Neural progenitor cell (in vitro differentiated cells): Measurements from ENCODE around the gene DPF3. TPM values are rescaled to one million over a fixed set of nuclear protein-coding genes. Genes with fewer than 3 reads are reported as not detected.

Experiments used
- DNase-seq: peaks from one replicate; pipeline ENCODE4 v3.0.0-alpha.2; 2016; ENCODE audit warnings: low spot score
- H2AFZ ChIP-seq: fragments of 200-600 bp; sonication (generic); replicated peaks from 2 replicates; pipeline ENCODE4 v1.6.1; 2016; ENCODE audit warnings: antibody characterized with exemption
- H3F3A ChIP-seq: fragments of 200-600 bp; sonication (generic); 2 replicates; pipeline ENCODE4 v1.6.1; 2016; ENCODE audit warnings: antibody characterized with exemption, low read depth
- H3K27ac ChIP-seq: fragments of 200-600 bp; sonication (generic); 2 replicates; pipeline ENCODE4 v1.5.1; 2016; ENCODE audit warnings: mild to moderate bottlenecking
- H3K27me3 ChIP-seq: fragments of 200-600 bp; sonication (generic); 2 replicates; pipeline ENCODE4 v1.6.1; 2016; ENCODE audit warnings: mild to moderate bottlenecking, moderate library complexity
- H3K36me3 ChIP-seq: fragments of 200-600 bp; sonication (generic); 2 replicates; pipeline ENCODE4 v1.5.1; 2016
- H3K4me1 ChIP-seq: fragments of 200-600 bp; sonication (generic); 2 replicates; pipeline ENCODE4 v1.6.1; 2016; ENCODE audit warnings: mixed run types
- H3K4me2 ChIP-seq: fragments of 200-600 bp; sonication (generic); 2 replicates; pipeline ENCODE4 v1.6.1; 2016
- H3K4me3 ChIP-seq: fragments of 200-600 bp; sonication (generic); 2 replicates; pipeline ENCODE4 v1.5.1; 2016
- H3K79me2 ChIP-seq: fragments of 200-600 bp; sonication (generic); 2 replicates; pipeline ENCODE4 v1.6.1; 2016; ENCODE audit warnings: low read depth
- H3K9ac ChIP-seq: fragments of 200-600 bp; sonication (generic); 2 replicates; pipeline ENCODE4 v1.6.1; 2016
- H3K9me3 ChIP-seq: fragments of 200-600 bp; sonication (generic); 2 replicates; pipeline ENCODE4 v1.5.1; 2016; ENCODE audit warnings: low read depth
- H4K20me1 ChIP-seq: fragments of 200-600 bp; sonication (generic); 2 replicates; pipeline ENCODE4 v1.6.1; 2016; ENCODE audit warnings: low read depth
- H3K27ac Mint-ChIP-seq: 3 replicates; pipeline ENCODE4 v1.8.0; 2021; ENCODE audit warnings: mixed read lengths
- H3K27me3 Mint-ChIP-seq: 2 replicates; pipeline ENCODE4 v1.8.0; 2022; ENCODE audit warnings: low read depth, mild to moderate bottlenecking, inconsistent platforms, moderate library complexity, mixed read lengths; ENCODE audit not compliant: insufficient read depth
- H3K36me3 Mint-ChIP-seq: 3 replicates; pipeline ENCODE4 v1.8.0; 2021; ENCODE audit warnings: mixed read lengths
- H3K4me1 Mint-ChIP-seq: 3 replicates; pipeline ENCODE4 v1.8.0; 2021; ENCODE audit warnings: mixed read lengths
- H3K4me3 Mint-ChIP-seq: 3 replicates; pipeline ENCODE4 v1.8.0; 2021; ENCODE audit warnings: mild to moderate bottlenecking, moderate library complexity, mixed read lengths
- H3K9me3 Mint-ChIP-seq: 3 replicates; pipeline ENCODE4 v1.8.0; 2020; ENCODE audit warnings: mixed read lengths
- EZH2 ChIP-seq: fragments of 200-600 bp; sonication (generic); IDR thresholded peaks from 2 replicates; pipeline ENCODE4 v1.6.1; 2017; ENCODE audit warnings: antibody characterized with exemption, mild to moderate bottlenecking, moderate library complexity
- EZH2phosphoT487 ChIP-seq: fragments of 200-600 bp; sonication (generic); IDR thresholded peaks from 2 replicates; pipeline ENCODE4 v1.6.1; 2017; ENCODE audit warnings: antibody characterized with exemption
- total RNA-seq: library from RNA; depleted of rRNA; stranded (reverse); fragments of >200 nt; gene quantifications from 2 replicates; pipeline ENCODE4 v1.2.3, GENCODE V29; 2015; ENCODE audit warnings: low replicate concordance
- TF ChIP-seq, protein P1 (sequence below): fragments of 200-600 bp; sonication (generic); IDR thresholded peaks from 2 replicates; pipeline ENCODE4 v1.5.1; 2017; ENCODE audit warnings: antibody characterized with exemption, mild to moderate bottlenecking

DPF3 gene
- total RNA-seq, 1 donor from 2014 or later, result not detected

DNA sequence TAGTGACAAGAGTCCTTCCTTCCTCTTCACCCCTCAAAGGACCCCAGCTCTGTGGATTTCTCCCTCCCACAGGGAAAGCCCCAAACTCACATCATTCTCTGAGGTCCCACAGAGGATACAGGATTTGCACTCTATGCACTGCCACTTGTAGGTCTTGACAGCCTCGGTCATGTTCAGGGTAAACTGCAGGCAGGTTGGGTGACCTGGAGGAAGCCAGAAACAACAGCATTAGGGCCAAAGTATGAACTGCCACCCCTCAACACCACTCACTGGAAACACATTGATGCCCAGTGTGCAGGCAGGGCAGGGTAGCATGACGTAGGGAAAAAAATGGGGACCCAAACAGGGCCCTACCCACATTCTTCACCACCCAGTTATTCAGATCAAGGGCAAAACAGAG lies 264.4 kb downstream of the DPF3 start:
- no peaks in the 10 kb centered on the region for H3K4me1 Mint-ChIP-seq
- Histone ChIP-seq H4K20me1 (no peaks in the 10 kb centered on the region), H3K4me1 (no peaks in the 10 kb centered on the region), H3K27me3 (no peaks in the 10 kb centered on the region), H3K4me2 (no peak overlapping the region), H3K79me2 (no peaks in the 10 kb centered on the region), H3K9ac (no peak overlapping the region), H3K9me3 (no peaks in the 10 kb centered on the region), H3K36me3 (peaks cover 3% of the 10 kb centered on the region), H2AFZ (no peak overlapping the region), H3K27ac (no peak overlapping the region), H3K4me3 (no peak overlapping the region), H3F3A (no peaks in the 10 kb centered on the region)
- no peak overlapping the region for H3K27ac Mint-ChIP-seq
- H3K36me3 Mint-ChIP-seq, result no peaks in the 10 kb centered on the region
- no peak for DNase-seq
- peaks cover 9% of the 10 kb centered on the region for H3K27me3 Mint-ChIP-seq
- TF ChIP-seq, protein P1, sequence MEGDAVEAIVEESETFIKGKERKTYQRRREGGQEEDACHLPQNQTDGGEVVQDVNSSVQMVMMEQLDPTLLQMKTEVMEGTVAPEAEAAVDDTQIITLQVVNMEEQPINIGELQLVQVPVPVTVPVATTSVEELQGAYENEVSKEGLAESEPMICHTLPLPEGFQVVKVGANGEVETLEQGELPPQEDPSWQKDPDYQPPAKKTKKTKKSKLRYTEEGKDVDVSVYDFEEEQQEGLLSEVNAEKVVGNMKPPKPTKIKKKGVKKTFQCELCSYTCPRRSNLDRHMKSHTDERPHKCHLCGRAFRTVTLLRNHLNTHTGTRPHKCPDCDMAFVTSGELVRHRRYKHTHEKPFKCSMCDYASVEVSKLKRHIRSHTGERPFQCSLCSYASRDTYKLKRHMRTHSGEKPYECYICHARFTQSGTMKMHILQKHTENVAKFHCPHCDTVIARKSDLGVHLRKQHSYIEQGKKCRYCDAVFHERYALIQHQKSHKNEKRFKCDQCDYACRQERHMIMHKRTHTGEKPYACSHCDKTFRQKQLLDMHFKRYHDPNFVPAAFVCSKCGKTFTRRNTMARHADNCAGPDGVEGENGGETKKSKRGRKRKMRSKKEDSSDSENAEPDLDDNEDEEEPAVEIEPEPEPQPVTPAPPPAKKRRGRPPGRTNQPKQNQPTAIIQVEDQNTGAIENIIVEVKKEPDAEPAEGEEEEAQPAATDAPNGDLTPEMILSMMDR, result no peak
- TF ChIP-seq EZH2phosphoT487 (no peak), EZH2 (no peak)
- H3K9me3 Mint-ChIP-seq, result peaks cover 6% of the 10 kb centered on the region
- no peak overlapping the region for H3K4me3 Mint-ChIP-seq

DNA sequence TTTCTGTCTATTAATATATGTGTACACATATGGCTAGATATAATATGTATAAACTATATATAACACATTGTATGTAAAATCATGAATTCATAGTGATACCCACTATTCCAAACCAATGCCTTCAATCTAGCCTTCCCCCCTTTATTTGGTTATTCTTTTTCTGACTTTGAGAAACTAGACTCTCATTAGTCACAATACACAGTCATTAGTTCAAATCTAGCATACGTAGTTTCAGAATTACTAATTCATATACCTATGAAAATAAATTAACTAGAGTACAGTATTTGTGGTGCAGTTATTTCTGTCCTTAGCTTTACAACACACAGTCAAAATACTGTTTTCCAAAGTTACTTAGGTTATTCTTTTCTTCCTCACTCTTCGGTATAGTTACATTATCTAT lies 268.2 kb downstream of the DPF3 start:
- Mint-ChIP-seq H3K4me1 (peaks cover 12% of the 10 kb centered on the region), H3K27ac (no peak overlapping the region), H3K4me3 (no peak overlapping the region), H3K36me3 (no peaks in the 10 kb centered on the region), H3K27me3 (peaks cover 12% of the 10 kb centered on the region), H3K9me3 (peaks cover 16% of the 10 kb centered on the region)
- peaks cover 8% of the 10 kb centered on the region for H3K4me1 ChIP-seq
- no peak overlapping the region for H3K9ac ChIP-seq
- no peak overlapping the region for H3K4me3 ChIP-seq
- no peak for DNase-seq
- H4K20me1 ChIP-seq, result no peaks in the 10 kb centered on the region
- no peaks in the 10 kb centered on the region for H3K79me2 ChIP-seq
- H3K36me3 ChIP-seq, result peaks cover 3% of the 10 kb centered on the region
- H3K27ac ChIP-seq, result no peak overlapping the region
- H3K9me3 ChIP-seq, result peaks cover 6% of the 10 kb centered on the region
- no peaks in the 10 kb centered on the region for H3K27me3 ChIP-seq
- H2AFZ ChIP-seq, result no peak overlapping the region
- H3F3A ChIP-seq, result no peaks in the 10 kb centered on the region
- no peak overlapping the region for H3K4me2 ChIP-seq
- no peak for TF ChIP-seq EZH2phosphoT487
- TF ChIP-seq, protein P1, result no peak
- no peak for TF ChIP-seq EZH2

DNA sequence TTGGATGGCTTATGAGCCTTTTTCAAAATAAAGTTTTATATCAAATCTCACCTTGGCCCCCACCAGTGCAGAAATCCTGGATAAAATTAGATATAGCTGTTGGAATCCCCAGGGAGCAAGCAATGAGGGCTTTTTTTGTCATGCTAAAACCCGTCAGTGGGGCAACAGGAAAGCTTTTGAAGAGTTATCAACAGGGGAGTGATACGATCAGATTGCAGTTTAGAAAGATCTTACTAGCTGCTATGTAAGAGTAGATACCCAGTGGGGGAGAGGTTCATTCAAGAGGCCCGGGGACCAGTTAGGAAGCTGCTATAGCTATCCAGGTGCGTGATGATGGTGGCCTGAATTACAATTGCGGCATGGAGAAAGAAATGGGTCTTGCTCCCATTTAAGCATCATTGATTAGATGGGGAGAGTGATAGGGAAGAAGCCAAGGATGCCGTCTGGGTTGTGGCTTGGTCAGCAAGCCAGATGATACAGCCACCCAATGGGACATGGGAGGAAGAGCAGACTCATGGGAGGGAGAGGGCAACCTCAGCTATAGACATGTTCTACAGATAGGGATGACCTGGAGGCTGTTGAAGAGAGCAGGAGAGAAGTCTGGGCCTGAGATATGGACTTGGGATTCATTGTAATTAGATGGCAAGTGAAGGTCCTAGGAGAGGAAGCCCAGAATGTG lies 272.4 kb downstream of the DPF3 start:
- H3K4me1 Mint-ChIP-seq, result peaks cover 50% of the 10 kb centered on the region
- Histone ChIP-seq H3K9me3 (peaks cover 6% of the 10 kb centered on the region), H3F3A (no peaks in the 10 kb centered on the region), H3K27ac (no peak overlapping the region), H4K20me1 (no peaks in the 10 kb centered on the region), H3K36me3 (no peaks in the 10 kb centered on the region), H3K9ac (no peak overlapping the region), H3K79me2 (no peaks in the 10 kb centered on the region), H3K4me3 (no peak overlapping the region), H3K4me1 (peaks cover 18% of the 10 kb centered on the region), H2AFZ (peak overlapping the region; percentile 34), H3K27me3 (no peaks in the 10 kb centered on the region), H3K4me2 (peak overlapping the region; percentile 46)
- no peak for TF ChIP-seq EZH2
- TF ChIP-seq, protein P1, result no peak
- no peak for DNase-seq
- no peaks in the 10 kb centered on the region for H3K36me3 Mint-ChIP-seq
- H3K4me3 Mint-ChIP-seq, result no peak overlapping the region
- peaks cover 19% of the 10 kb centered on the region for H3K27me3 Mint-ChIP-seq
- H3K9me3 Mint-ChIP-seq, result peaks cover 13% of the 10 kb centered on the region
- no peak overlapping the region for H3K27ac Mint-ChIP-seq
